Heart right ventricle (tissue), 16 donors: ENCODE measurements around the gene KLF11. TPM values are rescaled to one million over a fixed set of nuclear protein-coding genes. Genes with fewer than 3 reads are reported as not detected.

Source experiments
- ATAC-seq, 8 donors: fragments of 200-7000 bp; cut with Tn5 transposase; one replicate each; pipeline ENCODE4 v1.9.1; 2020; ENCODE audit warnings: mild to moderate bottlenecking in 8 of 8, moderate library complexity in 8 of 8, moderate number of reproducible peaks in 1 of 8
- DNase-seq, 2 donors: peaks; one replicate each; pipeline ENCODE4 v3.0.0-alpha.2; 2020
- H3K27ac ChIP-seq, 10 donors: fragments of 200-600 bp; sonication (generic) in 2 of 10; one replicate each; pipeline versions ENCODE4 v1.5.0 to v1.8.0; 2020 to 2022; ENCODE audit warnings: mild to moderate bottlenecking in 3 of 10
- H3K27me3 ChIP-seq, 7 donors: fragments of 200-600 bp; one replicate each; pipeline ENCODE4 v1.8.0; 2021 to 2022; ENCODE audit warnings: mild to moderate bottlenecking in 2 of 7
- H3K36me3 ChIP-seq, 9 donors: fragments of 200-600 bp; sonication (generic) in 1 of 9; one replicate each; pipeline versions ENCODE4 v1.5.0 to v1.8.0; 2020 to 2022; ENCODE audit warnings: mild to moderate bottlenecking in 2 of 9
- H3K4me1 ChIP-seq, 9 donors: fragments of 200-600 bp; sonication (generic) in 1 of 9; one replicate each; pipeline versions ENCODE4 v1.5.0 to v1.8.0; 2020 to 2022; ENCODE audit warnings: mild to moderate bottlenecking in 4 of 9
- H3K4me3 ChIP-seq, 10 donors: fragments of 200-600 bp; sonication (generic) in 2 of 10; one replicate each; pipeline versions ENCODE4 v1.5.0 to v1.8.0; 2020 to 2022; ENCODE audit warnings: mild to moderate bottlenecking in 7 of 10, moderate library complexity in 2 of 10
- H3K9me3 ChIP-seq, 11 donors: fragments of 200-600 bp in 10 of 11; sonication (generic) in 2 of 11; one replicate each; pipeline versions ENCODE4 v1.5.0 to v1.8.0; 2013 to 2022; ENCODE audit warnings: mild to moderate bottlenecking in 2 of 11, control low read depth in 1 of 11, moderate library complexity in 1 of 11
- CTCF ChIP-seq, 9 donors: fragments of 200-600 bp; sonication (generic) in 2 of 9; IDR thresholded peaks; one replicate each; pipeline versions ENCODE4 v1.5.0 to v1.8.0; 2021 to 2022; ENCODE audit warnings: antibody characterized with exemption in 9 of 9, mild to moderate bottlenecking in 5 of 9, moderate library complexity in 1 of 9
- WGBS, 2 donors: extraction: QIAGEN DNeasy Blood & Tissue Kit; methylation state at CpG; one replicate each; pipeline ENCODE4 v1.1.7; 2013; ENCODE audit warnings: inconsistent platforms in 1 of 2; 5-methylcytosine and 5-hydroxymethylcytosine counted together
- intact Hi-C, 10 donors: fragments of 100-400 bp; cut with DNase I; formaldehyde crosslinking; loops; one replicate each; pipeline versions ENCODE4 v1.11.1 to v1.14.2; 2022
- polyA plus RNA-seq, 2 donors: library from polyadenylated mRNA; stranded (reverse); fragments of 200-250 nt; gene quantifications; one replicate each; pipeline ENCODE4 v1.2.3, GENCODE V29; 2013
- total RNA-seq, 10 donors: library from RNA; stranded (reverse); fragmentation: NEBNext Ultra II Directional in 3 of 10; extraction: Animal tissue kit (Norgen Biotek cat#: 25700) in 3 of 10; gene quantifications; one replicate each; pipeline versions ENCODE4 v1.2.1 to v1.2.4, GENCODE V29; 2021 to 2023
- donor health status: Arrhythmogenic right ventricular cardiomyopathy.
- donor health status: ischemic (EF 13 %, LVEDD 7.1; RV severe dilation, severe dysfunction).
- donor health status: healthy with polysubstance abuse.
- donor health status: DM: no; HTN: yes; CAD: no.
- donor health status: DM: no; HTN: no; CAD: no.
- donor health status: ischemic (EF 25% LVEDD 6.9; RV normal size, moderate dysfunction).
- donor health status: ischemic (EF 25% LVEDD 5.7; RV mildly dilated, moderate dysfunction).
- donor health status: healthy.
- donor health status: DM: yes; HTN: yes; CAD: no.
- donor health status: Ischemic cardiomyopathy.
- donor health status: ischemic (EF 35%, LVEDD 5.7; RV mildly dilated, moderate dysfunction).
- donor health status: nonischemic (EF 11% LVEDD 7.7; RV severe dilation, severe dysfunction).
- donor health status: DM: yes; HTN: yes; CAD: no.
- donor health status: PGD.
- donor health status: ischemic (EF 29% LVEDD 5.4; RV normal size, mild dysfunction).
- donor health status: nonischemic (EF 23%, LVEDD 6.1; RV moderate dilation, normal function).

The KLF11 gene
- total and polyA plus RNA-seq, 12 donors = 6.1 to 33.7 (median 19.3) TPM

- H3K27me3 ChIP-seq = peaks cover 0 to 49% (median 0%) of the 10 kb centered on the region in 7 donors
- peaks cover 0 to 9% (median 0%) of the 10 kb centered on the region in 9 donors for H3K4me1 ChIP-seq
- no peak overlapping the region for H3K4me3 ChIP-seq
- peak; percentile 80 to 91 (median 86) for TF ChIP-seq CTCF (IDR thresholded peaks at IDR 0.05)
- DNase-seq = peak; percentile 63 to 85
- 37 to 38% methylated on average over 20 of the region's 20 CpGs for WGBS, 2 donors
- peaks cover 0 to 5% (median 0%) of the 10 kb centered on the region in 11 donors for H3K9me3 ChIP-seq
- H3K36me3 ChIP-seq = no peaks in the 10 kb centered on the region
- no peak overlapping the region for H3K27ac ChIP-seq
- intact Hi-C loops = loop anchor here in 9 of 10 donors (1.0 to 10.0 kb wide), 8 partner anchors 24 to 592 kb away; no protein-coding TSS in a partner anchor
- peak; percentile 87 to 94 (median 92) for ATAC-seq
Measured at GRCh38 chr2:10072656-10073480, 29.5 kb downstream of the KLF11 start.

GRCh38 chr2:10073706-10074105, 30.4 kb downstream of the KLF11 start:
- Histone ChIP-seq H3K4me1 (peaks cover 0 to 17% (median 5%) of the 10 kb centered on the region in 9 donors), H3K4me3 (no peak overlapping the region), H3K27ac (no peak overlapping the region), H3K9me3 (no peaks in the 10 kb centered on the region), H3K36me3 (no peaks in the 10 kb centered on the region), H3K27me3 (peaks cover 0 to 58% (median 7%) of the 10 kb centered on the region in 7 donors)
- TF ChIP-seq CTCF (IDR thresholded peaks at IDR 0.05) = no peak
- intact Hi-C loops = loop anchor here in 8 of 10 donors (2.0 to 10.0 kb wide), 5 partner anchors 23 to 591 kb away; no protein-coding TSS in a partner anchor
- whole genome bisulfite sequencing, 2 donors = 66 to 72% methylated on average over 8 of the region's 8 CpGs
- DNase-seq (no peak), ATAC-seq (peak in 1 of 8 donors; percentile 7)

DNA sequence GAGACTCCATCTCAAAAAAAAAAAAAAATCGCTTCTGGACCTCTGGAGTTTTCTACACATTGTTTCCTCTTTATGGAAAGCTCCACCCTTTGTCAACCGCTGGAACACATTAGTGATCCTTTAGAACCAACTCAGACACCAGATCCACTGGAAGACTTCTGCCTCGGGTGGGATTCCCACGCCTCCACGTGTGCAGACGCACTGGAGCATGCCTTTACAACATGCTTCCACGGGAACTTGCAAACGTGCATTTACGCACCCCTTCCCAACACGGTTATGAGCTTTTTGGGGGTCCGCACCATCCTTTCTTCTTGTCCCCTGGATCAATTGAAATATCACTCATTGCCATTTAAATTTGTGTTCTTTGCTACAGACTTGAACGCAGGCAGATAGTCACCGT, 31.8 kb downstream of the KLF11 start:
- ATAC-seq (no peak), DNase-seq (no peak)
- H3K27me3 ChIP-seq = peaks cover 0 to 68% (median 7%) of the 10 kb centered on the region in 7 donors
- intact Hi-C loops = loop anchor here in 4 of 10 donors (10.0 kb wide), 2 partner anchors 580 to 590 kb away; no protein-coding TSS in a partner anchor
- no peaks in the 10 kb centered on the region for H3K36me3 ChIP-seq
- peaks cover 0 to 24% (median 11%) of the 10 kb centered on the region in 9 donors for H3K4me1 ChIP-seq
- no peaks in the 10 kb centered on the region for H3K9me3 ChIP-seq
- TF ChIP-seq CTCF (IDR thresholded peaks at IDR 0.05) = no peak
- WGBS, 2 donors = 86% methylated on average over 13 of the region's 13 CpGs
- no peak overlapping the region for H3K27ac ChIP-seq
- H3K4me3 ChIP-seq = no peak overlapping the region

- intact Hi-C loops = loop anchor here in 4 of 10 donors (10.0 kb wide), 2 partner anchors 579 to 589 kb away; no protein-coding TSS in a partner anchor
- H3K4me1 ChIP-seq = peaks cover 4 to 29% (median 15%) of the 10 kb centered on the region in 9 donors
- ATAC-seq = no peak
Measured at GRCh38 chr2:10075571-10076209, 32.3 kb downstream of the KLF11 start.

More at GRCh38 chr2:10075571-10076209, 32.3 kb downstream of the KLF11 start:
- Histone ChIP-seq H3K27ac (no peak overlapping the region), H3K36me3 (no peaks in the 10 kb centered on the region), H3K4me3 (no peak overlapping the region), H3K9me3 (no peaks in the 10 kb centered on the region), H3K27me3 (peaks cover 0 to 74% (median 12%) of the 10 kb centered on the region in 7 donors)
- no peak for DNase-seq
- no peak for TF ChIP-seq CTCF (IDR thresholded peaks at IDR 0.05)
- WGBS, 2 donors = 67 to 68% methylated on average over 9 of the region's 9 CpGs
